Measurements from ENCODE around the gene ENO2. TPM values are rescaled to one million over a fixed set of nuclear protein-coding genes. Genes with fewer than 3 reads are reported as not detected.
A peak's percentile ranks its signal among the peaks of the same experiment; 100 is the strongest.

Gene ENO2
- total RNA-seq, 1 donor from 2014 or later: 18.4 TPM

- DNase-seq (ENCODE audit: extremely low read depth, low read depth, low spot score): no peak
These were observed 15.4 kb downstream of the ENO2 start for GRCh38 chr12:6929466-6930452.

GRCh38 chr12:6932766-6933165 lies 18.4 kb downstream of the ENO2 start:
- no peak for DNase-seq (ENCODE audit: extremely low read depth, low read depth, low spot score)

GRCh38 chr12:6934110-6934509 lies 19.7 kb downstream of the ENO2 start:
- DNase-seq (ENCODE audit: extremely low read depth, low read depth, low spot score): no peak

- DNase-seq (ENCODE audit: extremely low read depth, low read depth, low spot score): no peak
These were observed 21.2 kb downstream of the ENO2 start for GRCh38 chr12:6935371-6936193.

GRCh38 chr12:6936194-6936635 lies 21.8 kb downstream of the ENO2 start:
- no peak for DNase-seq (ENCODE audit: extremely low read depth, low read depth, low spot score)

GRCh38 chr12:6936636-6937480 lies 22.5 kb downstream of the ENO2 start:
- DNase-seq (ENCODE audit: extremely low read depth, low read depth, low spot score): no peak

- DNase-seq (ENCODE audit: extremely low read depth, low read depth, low spot score): peak; percentile 47
These were observed 23.3 kb downstream of the ENO2 start for GRCh38 chr12:6937481-6938352.

GRCh38 chr12:6938353-6939190 lies 24.2 kb downstream of the ENO2 start:
- DNase-seq (ENCODE audit: extremely low read depth, low read depth, low spot score): no peak

GRCh38 chr12:6939191-6939540 lies 24.8 kb downstream of the ENO2 start:
- no peak for DNase-seq (ENCODE audit: extremely low read depth, low read depth, low spot score)

GRCh38 chr12:6941267-6941666 lies 26.9 kb downstream of the ENO2 start:
- DNase-seq (ENCODE audit: extremely low read depth, low read depth, low spot score): no peak

- no peak for DNase-seq (ENCODE audit: extremely low read depth, low read depth, low spot score)
These were observed 27.4 kb downstream of the ENO2 start for GRCh38 chr12:6941782-6942181.

- no peak for DNase-seq (ENCODE audit: extremely low read depth, low read depth, low spot score)
These were observed 27.9 kb downstream of the ENO2 start for GRCh38 chr12:6942331-6942665.

GRCh38 chr12:6943389-6943721 lies 29.0 kb downstream of the ENO2 start:
- no peak for DNase-seq (ENCODE audit: extremely low read depth, low read depth, low spot score)

GRCh38 chr12:6943722-6944380 lies 29.5 kb downstream of the ENO2 start, which contains the start of the genes C12orf57 and RNU7-1:
Gene C12orf57, plus strand, starts transcription at chr12:6944022. Its CDS starts 100 bp downstream, at chr12:6944122.
Gene RNU7-1, plus strand, starts transcription at chr12:6943816.
- DNase-seq (ENCODE audit: extremely low read depth, low read depth, low spot score): peak; percentile 93

- peak; percentile 70 for DNase-seq (ENCODE audit: extremely low read depth, low read depth, low spot score)
These were observed 30.2 kb downstream of the ENO2 start for GRCh38 chr12:6944381-6945186.

- no peak for DNase-seq (ENCODE audit: extremely low read depth, low read depth, low spot score)
These were observed 31.2 kb downstream of the ENO2 start for GRCh38 chr12:6945613-6946012.
